Transverse colon (tissue), 3 donors: ENCODE data around the gene SLC30A5.

Source experiments
- EP300 ChIP-seq: sonication (generic); formaldehyde crosslinking; IDR thresholded peaks from one replicate; pipeline ENCODE4 v1.6.1; 2017; ENCODE audit warnings: antibody characterized with exemption, low read depth
- POLR2A ChIP-seq: fragments of 450-650 bp; IDR thresholded peaks from one replicate; pipeline ENCODE4 v1.6.1; 2016; ENCODE audit warnings: antibody characterized with exemption, mild to moderate bottlenecking, moderate library complexity
- TF ChIP-seq, protein P1 (sequence below), 5 experiments: fragments of 200-600 bp in 3 of 5; fragments of 450-650 bp in 2 of 5; sonication (generic) in 3 of 5; IDR thresholded peaks; 1 replicate in 2 of 5; 2 replicates in 3 of 5; pipeline ENCODE4 v1.5.1; 2016 to 2017; ENCODE audit warnings: antibody characterized with exemption in 5 of 5, inconsistent platforms in 3 of 5, mild to moderate bottlenecking in 2 of 5, moderate library complexity in 1 of 5

DNA sequence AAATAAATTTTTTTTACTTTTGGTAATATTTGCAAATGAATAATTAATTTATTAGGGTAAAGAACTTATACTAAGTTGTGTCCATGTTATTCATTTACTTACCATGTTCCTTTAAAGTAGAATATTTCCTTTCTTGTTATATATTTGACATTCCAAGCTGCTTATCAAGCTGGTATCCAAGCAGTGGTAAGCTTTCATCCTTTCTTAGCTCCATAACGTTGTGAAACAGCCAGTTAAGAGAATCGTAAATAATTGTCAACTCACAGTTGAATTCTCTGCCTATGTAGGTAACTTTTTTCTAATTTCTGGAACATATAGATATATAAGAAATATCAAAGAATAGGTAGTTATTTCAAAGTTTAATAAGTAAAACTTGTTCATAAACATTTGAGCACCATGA, 36.4 kb downstream of the SLC30A5 start:
- TF ChIP-seq, protein P1, sequence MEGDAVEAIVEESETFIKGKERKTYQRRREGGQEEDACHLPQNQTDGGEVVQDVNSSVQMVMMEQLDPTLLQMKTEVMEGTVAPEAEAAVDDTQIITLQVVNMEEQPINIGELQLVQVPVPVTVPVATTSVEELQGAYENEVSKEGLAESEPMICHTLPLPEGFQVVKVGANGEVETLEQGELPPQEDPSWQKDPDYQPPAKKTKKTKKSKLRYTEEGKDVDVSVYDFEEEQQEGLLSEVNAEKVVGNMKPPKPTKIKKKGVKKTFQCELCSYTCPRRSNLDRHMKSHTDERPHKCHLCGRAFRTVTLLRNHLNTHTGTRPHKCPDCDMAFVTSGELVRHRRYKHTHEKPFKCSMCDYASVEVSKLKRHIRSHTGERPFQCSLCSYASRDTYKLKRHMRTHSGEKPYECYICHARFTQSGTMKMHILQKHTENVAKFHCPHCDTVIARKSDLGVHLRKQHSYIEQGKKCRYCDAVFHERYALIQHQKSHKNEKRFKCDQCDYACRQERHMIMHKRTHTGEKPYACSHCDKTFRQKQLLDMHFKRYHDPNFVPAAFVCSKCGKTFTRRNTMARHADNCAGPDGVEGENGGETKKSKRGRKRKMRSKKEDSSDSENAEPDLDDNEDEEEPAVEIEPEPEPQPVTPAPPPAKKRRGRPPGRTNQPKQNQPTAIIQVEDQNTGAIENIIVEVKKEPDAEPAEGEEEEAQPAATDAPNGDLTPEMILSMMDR (IDR thresholded peaks at IDR 0.05) = no peak
- TF ChIP-seq EP300 = no peak
- no peak for TF ChIP-seq POLR2A
